Panc1 (cell line): Measurements from ENCODE around the gene GNB1.

Experiments
- CTCF ChIP-seq: fragments of 450-650 bp; IDR thresholded peaks from 2 replicates; pipeline ENCODE4 v1.5.1; 2017; ENCODE audit warnings: mild to moderate bottlenecking
- SIN3A ChIP-seq: IDR thresholded peaks from 2 replicates; pipeline ENCODE4 v1.6.1; 2012; ENCODE audit warnings: low read depth, mild to moderate bottlenecking, low read length, moderate library complexity, borderline replicate concordance; ENCODE audit not compliant: insufficient read depth

DNA sequence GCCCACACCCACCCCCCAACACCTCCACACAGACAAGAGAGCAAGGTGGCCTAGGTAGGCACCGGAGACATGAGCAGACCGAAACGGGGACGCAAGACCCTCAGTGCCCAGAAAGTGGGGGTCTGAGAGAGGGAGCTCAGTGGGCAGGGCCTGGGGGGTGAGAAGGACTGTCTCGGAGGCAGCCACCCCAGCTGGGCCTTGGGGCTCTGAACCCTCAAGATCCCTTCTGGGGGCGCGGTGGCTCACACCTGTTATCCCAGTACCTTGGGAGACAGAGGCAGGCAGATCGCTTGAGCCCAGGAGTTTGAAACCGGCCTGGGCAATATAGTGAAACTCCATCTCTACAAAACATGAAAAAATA, 9.1 kb upstream of the GNB1 start:
- TF ChIP-seq CTCF (no peak), SIN3A (no peak)
